Natural killer cell (primary cell): Measurements from ENCODE around the gene PLEKHA1. TPM values are rescaled to one million over a fixed set of nuclear protein-coding genes. Genes with fewer than 3 reads are reported as not detected.

Experiments used
- ATAC-seq, 3 donors: fragments of 150-1000 bp in 2 of 3; fragments of 200-7000 bp in 1 of 3; cut with Tn5 transposase; 1 replicate in 1 of 3; 2 replicates in 2 of 3; pipeline ENCODE4 v1.10.0; 2021; ENCODE audit warnings: mild to moderate bottlenecking in 2 of 3, moderate library complexity in 2 of 3
- DNase-seq, 2 donors: peaks; one replicate each; pipeline versions ENCODE4 v3.0.0 to v3.0.0-alpha.2; 2013 to 2021; ENCODE audit warnings: mixed read lengths in 1 of 2
- H3K27ac ChIP-seq: one replicate; pipeline ENCODE4 v1.5.1; 2013; ENCODE audit warnings: mild to moderate bottlenecking, low read length
- H3K27me3 ChIP-seq: one replicate; pipeline ENCODE4 v1.6.1; 2013; ENCODE audit warnings: low read length; ENCODE audit not compliant: control insufficient read depth, insufficient read depth
- H3K36me3 ChIP-seq: one replicate; pipeline ENCODE4 v1.6.1; 2013; ENCODE audit warnings: low read length; ENCODE audit not compliant: control insufficient read depth, insufficient read depth
- H3K4me1 ChIP-seq: one replicate; pipeline ENCODE4 v1.6.1; 2013; ENCODE audit warnings: low read length; ENCODE audit not compliant: control insufficient read depth, insufficient read depth
- H3K4me3 ChIP-seq: one replicate; pipeline ENCODE4 v1.5.1; 2013; ENCODE audit warnings: low read length
- H3K9me3 ChIP-seq: one replicate; pipeline ENCODE4 v1.6.1; 2013; ENCODE audit warnings: low read length; ENCODE audit not compliant: control insufficient read depth, insufficient read depth
- H3K27ac Mint-ChIP-seq, 2 donors: one replicate each; pipeline ENCODE4 v1.8.0; 2022; ENCODE audit warnings: mild to moderate bottlenecking in 2 of 2, mixed read lengths in 2 of 2, moderate library complexity in 1 of 2
- H3K27me3 Mint-ChIP-seq, 2 donors: one replicate each; pipeline ENCODE4 v1.8.0; 2022; ENCODE audit warnings: low read depth in 2 of 2, mixed read lengths in 2 of 2
- H3K36me3 Mint-ChIP-seq: one replicate; pipeline ENCODE4 v1.8.0; 2022; ENCODE audit warnings: mixed read lengths
- H3K4me1 Mint-ChIP-seq, 2 donors: one replicate each; pipeline ENCODE4 v1.8.0; 2022; ENCODE audit warnings: mixed read lengths in 2 of 2
- H3K4me3 Mint-ChIP-seq: one replicate; pipeline ENCODE4 v1.8.0; 2022; ENCODE audit warnings: mild to moderate bottlenecking, moderate library complexity, mixed read lengths
- H3K9me3 Mint-ChIP-seq, 2 donors: one replicate each; pipeline ENCODE4 v1.8.0; 2022; ENCODE audit warnings: mixed read lengths in 2 of 2
- WGBS: methylation state at CpG from one replicate; pipeline ENCODE4 v1.1.7; 2013; ENCODE audit warnings: missing lambda C conversion rate; ENCODE audit not compliant: insufficient coverage; 5-methylcytosine and 5-hydroxymethylcytosine counted together
- intact Hi-C: fragments of 100-400 bp; cut with micrococcal nuclease; formaldehyde crosslinking; loops from one replicate; pipeline ENCODE4 v1.14.2; 2022
- total RNA-seq, 4 donors: library from RNA; stranded (reverse); fragments of 120-200 nt in 1 of 4; gene quantifications; one replicate each; pipeline versions ENCODE4 v1.2.3 to v1.2.4, GENCODE V29; 2013 to 2022
- TF ChIP-seq, protein P1 (sequence below): fragments of 200-600 bp; IDR thresholded peaks from one replicate; pipeline ENCODE4 v1.8.0; 2022; ENCODE audit warnings: antibody characterized with exemption

PLEKHA1 gene
- total RNA-seq, 3 donors from 2014 or later (not counting 1 experiment from before 2014, with no cell fraction given): 45.9 to 64.6 (median 56.1) TPM

DNA sequence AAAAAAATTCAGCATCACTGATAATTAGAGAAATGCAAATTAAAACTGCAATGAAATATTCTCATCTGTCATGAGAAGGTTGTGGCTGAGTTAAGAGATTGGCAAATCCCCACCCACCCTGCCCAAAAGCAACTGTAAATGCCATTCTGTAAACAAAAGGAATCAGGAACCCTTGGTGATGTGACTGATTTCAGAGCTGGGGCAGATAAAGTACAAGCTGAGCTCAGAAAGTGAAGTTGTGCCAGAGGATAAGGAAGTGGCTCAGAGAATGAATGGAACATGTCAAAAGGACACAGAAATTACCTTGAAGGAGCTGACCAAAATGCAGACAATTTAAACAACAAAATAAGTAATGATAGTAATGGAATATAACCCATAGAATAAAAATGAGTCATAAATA, 47.2 kb downstream of the PLEKHA1 start:
- no peaks in the 10 kb centered on the region for H3K27me3 Mint-ChIP-seq
- TF ChIP-seq, protein P1, sequence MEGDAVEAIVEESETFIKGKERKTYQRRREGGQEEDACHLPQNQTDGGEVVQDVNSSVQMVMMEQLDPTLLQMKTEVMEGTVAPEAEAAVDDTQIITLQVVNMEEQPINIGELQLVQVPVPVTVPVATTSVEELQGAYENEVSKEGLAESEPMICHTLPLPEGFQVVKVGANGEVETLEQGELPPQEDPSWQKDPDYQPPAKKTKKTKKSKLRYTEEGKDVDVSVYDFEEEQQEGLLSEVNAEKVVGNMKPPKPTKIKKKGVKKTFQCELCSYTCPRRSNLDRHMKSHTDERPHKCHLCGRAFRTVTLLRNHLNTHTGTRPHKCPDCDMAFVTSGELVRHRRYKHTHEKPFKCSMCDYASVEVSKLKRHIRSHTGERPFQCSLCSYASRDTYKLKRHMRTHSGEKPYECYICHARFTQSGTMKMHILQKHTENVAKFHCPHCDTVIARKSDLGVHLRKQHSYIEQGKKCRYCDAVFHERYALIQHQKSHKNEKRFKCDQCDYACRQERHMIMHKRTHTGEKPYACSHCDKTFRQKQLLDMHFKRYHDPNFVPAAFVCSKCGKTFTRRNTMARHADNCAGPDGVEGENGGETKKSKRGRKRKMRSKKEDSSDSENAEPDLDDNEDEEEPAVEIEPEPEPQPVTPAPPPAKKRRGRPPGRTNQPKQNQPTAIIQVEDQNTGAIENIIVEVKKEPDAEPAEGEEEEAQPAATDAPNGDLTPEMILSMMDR: no peak
- intact Hi-C loops: loop anchor here (1.0 kb wide), 1 partner anchor 46 kb away; no protein-coding TSS in a partner anchor
- H3K4me1 ChIP-seq: peaks cover 36% of the 10 kb centered on the region
- peak overlapping the region; percentile 81 for H3K4me3 Mint-ChIP-seq
- H3K27ac ChIP-seq: peak overlapping the region; percentile 60
- H3K4me3 ChIP-seq: no peak overlapping the region
- H3K36me3 ChIP-seq: peaks cover 4% of the 10 kb centered on the region
- H3K27me3 ChIP-seq: no peaks in the 10 kb centered on the region
- H3K27ac Mint-ChIP-seq: peak overlapping the region; percentile 83 to 96
- no peaks in the 10 kb centered on the region for H3K9me3 Mint-ChIP-seq
- ATAC-seq: no peak
- DNase-seq: peak in 1 of 2 donors; percentile 18
- H3K9me3 ChIP-seq: no peaks in the 10 kb centered on the region
- peaks cover 66 to 73% of the 10 kb centered on the region in 2 donors for H3K4me1 Mint-ChIP-seq
- peaks cover 9% of the 10 kb centered on the region for H3K36me3 Mint-ChIP-seq

- Mint-ChIP-seq H3K4me1 (peaks cover 69 to 78% of the 10 kb centered on the region in 2 donors), H3K36me3 (peaks cover 15% of the 10 kb centered on the region), H3K9me3 (no peaks in the 10 kb centered on the region), H3K27ac (peak overlapping the region; percentile 83 to 96), H3K27me3 (no peaks in the 10 kb centered on the region), H3K4me3 (peak overlapping the region; percentile 81)
- intact Hi-C loops: loop anchor here (1.0 kb wide), 1 partner anchor 47 kb away; no protein-coding TSS in a partner anchor
- Histone ChIP-seq H3K27me3 (no peaks in the 10 kb centered on the region), H3K27ac (peak overlapping the region; percentile 60), H3K36me3 (peaks cover 10% of the 10 kb centered on the region), H3K9me3 (no peaks in the 10 kb centered on the region), H3K4me3 (no peak overlapping the region), H3K4me1 (peaks cover 31% of the 10 kb centered on the region)
- DNase-seq (peak; percentile 44 to 62), ATAC-seq (peak; percentile 85 to 98 (median 94))
- 14% methylated on average over 4 of the region's 5 CpGs for WGBS
- TF ChIP-seq, protein P1: no peak
These were observed 47.9 kb downstream of the PLEKHA1 start for GRCh38 chr10:122422266-122422989.

DNA sequence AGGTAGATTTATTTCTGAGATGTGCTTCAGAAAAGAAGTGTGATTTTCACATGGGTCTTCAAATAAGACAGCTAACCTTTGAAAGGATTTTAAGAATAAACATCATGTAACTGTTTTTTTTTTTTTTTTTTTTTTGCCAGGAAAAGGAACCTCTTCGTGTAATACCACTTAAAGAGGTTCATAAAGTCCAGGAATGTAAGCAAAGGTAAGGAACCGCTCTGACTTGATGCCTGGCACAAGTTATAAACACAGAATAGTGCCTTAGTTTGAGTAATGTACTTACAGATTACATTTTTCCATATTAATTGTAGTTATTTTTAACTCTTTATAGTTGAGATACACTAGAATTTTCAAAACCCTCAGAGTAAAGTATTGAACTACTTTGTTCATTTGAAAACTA, 49.6 kb downstream of the PLEKHA1 start:
- H3K36me3 Mint-ChIP-seq: peaks cover 15% of the 10 kb centered on the region
- WGBS: 100% methylated on average over 2 of the region's 2 CpGs
- no peaks in the 10 kb centered on the region for H3K9me3 ChIP-seq

More for the DNA sequence above, 49.6 kb downstream of the PLEKHA1 start:
- H3K36me3 ChIP-seq: peaks cover 22% of the 10 kb centered on the region
- TF ChIP-seq, protein P1: no peak
- H3K27ac ChIP-seq: peak overlapping the region; percentile 60
- no peaks in the 10 kb centered on the region for H3K9me3 Mint-ChIP-seq
- peak overlapping the region; percentile 72 for H3K4me3 Mint-ChIP-seq
- peaks cover 59 to 70% of the 10 kb centered on the region in 2 donors for H3K4me1 Mint-ChIP-seq
- intact Hi-C loops: no loop called here
- no peak for ATAC-seq
- H3K27me3 Mint-ChIP-seq: no peaks in the 10 kb centered on the region
- no peaks in the 10 kb centered on the region for H3K27me3 ChIP-seq
- DNase-seq: no peak
- H3K27ac Mint-ChIP-seq: peak overlapping the region; percentile 83 to 96
- peaks cover 25% of the 10 kb centered on the region for H3K4me1 ChIP-seq
- no peak overlapping the region for H3K4me3 ChIP-seq
